Lower leg skin (tissue), 3 donors: Measurements from ENCODE around the gene SEMA3G.

Experiments used
- CTCF ChIP-seq, 3 donors: fragments of 450-650 bp; IDR thresholded peaks; one replicate each; pipeline ENCODE4 v1.5.1; 2016; ENCODE audit warnings: antibody characterized with exemption in 3 of 3, mild to moderate bottlenecking in 3 of 3, moderate library complexity in 2 of 3
- POLR2A ChIP-seq, 2 donors: fragments of 450-650 bp; IDR thresholded peaks; one replicate each; pipeline ENCODE4 v1.6.1; 2016 to 2017; ENCODE audit warnings: antibody characterized with exemption in 2 of 2, mild to moderate bottlenecking in 1 of 2, moderate library complexity in 1 of 2

DNA sequence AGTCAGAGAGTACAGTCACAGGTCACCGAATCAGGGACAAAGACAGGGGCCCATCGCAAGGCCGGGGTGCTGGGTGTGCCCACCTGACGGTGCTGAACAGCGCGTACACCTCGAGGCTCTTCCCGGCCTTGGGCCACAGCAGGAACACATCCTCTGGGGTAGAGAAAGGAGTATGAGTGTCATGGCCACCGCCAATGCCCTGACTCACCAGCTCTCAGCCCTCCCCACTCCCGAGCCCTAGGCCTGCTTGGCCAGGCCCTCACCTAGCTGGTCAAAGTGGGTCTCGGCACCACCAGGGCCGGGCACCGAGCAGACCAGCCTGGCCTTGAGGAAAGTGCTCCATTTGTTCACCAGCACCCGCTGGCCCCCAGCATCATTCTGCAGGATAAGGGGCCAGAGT is 4.2 kb downstream of the SEMA3G start:
- TF ChIP-seq CTCF (IDR thresholded peaks at IDR 0.05) (no peak), POLR2A (IDR thresholded peaks at IDR 0.05) (no peak)
